Gastroesophageal sphincter (tissue), 3 donors: ENCODE data around the gene MACC1.
A peak's percentile ranks its signal among the peaks of the same experiment; 100 is the strongest.

Source experiments
- EP300 ChIP-seq: sonication (generic); formaldehyde crosslinking; IDR thresholded peaks from one replicate; pipeline ENCODE4 v1.6.1; 2017; ENCODE audit warnings: antibody characterized with exemption, mild to moderate bottlenecking
- POLR2A ChIP-seq, 2 donors: fragments of 450-650 bp; IDR thresholded peaks; one replicate each; pipeline ENCODE4 v1.6.1; 2017; ENCODE audit warnings: antibody characterized with exemption in 2 of 2, mild to moderate bottlenecking in 2 of 2, moderate library complexity in 1 of 2
- POLR2AphosphoS5 ChIP-seq: sonication (generic); formaldehyde crosslinking; IDR thresholded peaks from one replicate; pipeline ENCODE4 v1.6.1; 2017; ENCODE audit warnings: antibody characterized with exemption
- TF ChIP-seq, protein P1 (sequence below), 4 experiments: fragments of 200-600 bp in 2 of 4; fragments of 450-650 bp in 2 of 4; sonication (generic) in 1 of 4; IDR thresholded peaks; one replicate each; pipeline ENCODE4 v1.5.1; 2017 to 2019; ENCODE audit warnings: antibody characterized with exemption in 4 of 4, mild to moderate bottlenecking in 2 of 4, moderate library complexity in 2 of 4

DNA sequence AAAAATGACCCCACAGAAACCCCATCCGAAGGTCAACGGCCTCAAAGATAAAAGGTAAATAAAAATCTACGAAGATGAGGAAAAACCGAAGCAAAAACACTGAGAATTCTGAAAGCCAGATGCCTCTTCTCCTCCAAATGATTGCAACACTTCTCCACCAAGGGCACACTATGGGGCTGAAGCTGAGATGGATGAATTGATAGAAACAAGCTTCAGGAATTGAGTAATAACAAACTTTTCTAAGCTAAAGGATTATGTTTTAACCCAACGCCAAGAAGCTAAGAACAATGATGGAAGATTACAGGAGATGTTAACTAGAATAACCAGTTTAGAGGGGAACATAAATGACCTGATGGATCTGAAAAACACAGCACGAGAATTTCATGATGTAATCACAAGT is 127.8 kb downstream of the MACC1 start:
- TF ChIP-seq, protein P1, sequence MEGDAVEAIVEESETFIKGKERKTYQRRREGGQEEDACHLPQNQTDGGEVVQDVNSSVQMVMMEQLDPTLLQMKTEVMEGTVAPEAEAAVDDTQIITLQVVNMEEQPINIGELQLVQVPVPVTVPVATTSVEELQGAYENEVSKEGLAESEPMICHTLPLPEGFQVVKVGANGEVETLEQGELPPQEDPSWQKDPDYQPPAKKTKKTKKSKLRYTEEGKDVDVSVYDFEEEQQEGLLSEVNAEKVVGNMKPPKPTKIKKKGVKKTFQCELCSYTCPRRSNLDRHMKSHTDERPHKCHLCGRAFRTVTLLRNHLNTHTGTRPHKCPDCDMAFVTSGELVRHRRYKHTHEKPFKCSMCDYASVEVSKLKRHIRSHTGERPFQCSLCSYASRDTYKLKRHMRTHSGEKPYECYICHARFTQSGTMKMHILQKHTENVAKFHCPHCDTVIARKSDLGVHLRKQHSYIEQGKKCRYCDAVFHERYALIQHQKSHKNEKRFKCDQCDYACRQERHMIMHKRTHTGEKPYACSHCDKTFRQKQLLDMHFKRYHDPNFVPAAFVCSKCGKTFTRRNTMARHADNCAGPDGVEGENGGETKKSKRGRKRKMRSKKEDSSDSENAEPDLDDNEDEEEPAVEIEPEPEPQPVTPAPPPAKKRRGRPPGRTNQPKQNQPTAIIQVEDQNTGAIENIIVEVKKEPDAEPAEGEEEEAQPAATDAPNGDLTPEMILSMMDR (IDR thresholded peaks at IDR 0.05), result no peak
- TF ChIP-seq POLR2AphosphoS5, result peak; percentile 14
- no peak for TF ChIP-seq EP300
- TF ChIP-seq POLR2A (IDR thresholded peaks at IDR 0.05), result no peak
